HG03432 (cell line): ENCODE results near the gene MYO1G.
"Not testable (repeated sequence)": the region's sequence is repeated elsewhere in the genome, so short reads cannot be mapped to it uniquely, and the experiment has no call there.

Experiments
- ATAC-seq: cut with Tn5 transposase; IDR thresholded peaks from one replicate; pipeline ENCODE4 v1.9.1; 2021; ENCODE audit warnings: mild to moderate bottlenecking, moderate library complexity; ENCODE audit not compliant: unreplicated experiment

Gene MYO1G

GRCh38 chr7:44999245-45000092, 20.7 kb upstream of the MYO1G start:
- peak; percentile 75 for ATAC-seq

DNA sequence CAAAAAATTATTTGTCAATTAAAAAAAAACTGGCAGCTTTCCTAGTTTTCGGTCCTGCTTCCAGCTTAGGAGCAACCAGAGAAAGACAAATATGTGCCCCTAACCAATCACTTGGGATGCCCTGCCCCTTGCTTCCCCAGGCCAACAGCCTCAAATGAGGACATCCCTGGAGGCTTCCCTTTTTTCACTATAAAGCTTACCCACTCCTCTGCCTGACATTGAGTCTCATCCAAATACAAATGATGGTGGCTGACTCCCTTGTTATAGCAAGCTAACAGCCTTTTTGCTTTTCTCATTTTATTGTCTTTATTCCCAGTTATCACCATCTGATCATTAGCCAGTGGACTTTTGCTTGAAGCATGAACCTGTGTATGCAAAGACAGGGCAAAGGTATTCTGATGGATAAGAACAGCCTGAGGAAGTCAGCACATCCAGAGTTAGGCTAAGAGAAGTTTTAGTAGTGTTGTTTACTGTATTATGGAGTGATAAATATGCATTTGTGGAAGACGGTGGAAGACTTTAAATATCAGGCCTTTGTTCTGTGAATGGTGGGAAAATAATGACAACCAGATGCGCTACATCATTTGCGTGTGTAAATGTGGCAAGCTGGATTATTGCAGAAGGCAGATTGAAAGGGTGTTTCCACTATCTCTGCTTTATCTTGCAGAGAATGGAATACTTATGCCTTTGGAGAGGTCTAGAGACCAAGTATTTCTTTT, 19.5 kb upstream of the MYO1G start:
- ATAC-seq = no peak

GRCh38 chr7:44995555-44996493, 17.0 kb upstream of the MYO1G start:
- no peak for ATAC-seq

- ATAC-seq = no peak
Measured at GRCh38 chr7:44994877-44995554, 16.2 kb upstream of the MYO1G start.

GRCh38 chr7:44992004-44992795, 13.4 kb upstream of the MYO1G start:
- not testable (repeated sequence) for ATAC-seq

DNA sequence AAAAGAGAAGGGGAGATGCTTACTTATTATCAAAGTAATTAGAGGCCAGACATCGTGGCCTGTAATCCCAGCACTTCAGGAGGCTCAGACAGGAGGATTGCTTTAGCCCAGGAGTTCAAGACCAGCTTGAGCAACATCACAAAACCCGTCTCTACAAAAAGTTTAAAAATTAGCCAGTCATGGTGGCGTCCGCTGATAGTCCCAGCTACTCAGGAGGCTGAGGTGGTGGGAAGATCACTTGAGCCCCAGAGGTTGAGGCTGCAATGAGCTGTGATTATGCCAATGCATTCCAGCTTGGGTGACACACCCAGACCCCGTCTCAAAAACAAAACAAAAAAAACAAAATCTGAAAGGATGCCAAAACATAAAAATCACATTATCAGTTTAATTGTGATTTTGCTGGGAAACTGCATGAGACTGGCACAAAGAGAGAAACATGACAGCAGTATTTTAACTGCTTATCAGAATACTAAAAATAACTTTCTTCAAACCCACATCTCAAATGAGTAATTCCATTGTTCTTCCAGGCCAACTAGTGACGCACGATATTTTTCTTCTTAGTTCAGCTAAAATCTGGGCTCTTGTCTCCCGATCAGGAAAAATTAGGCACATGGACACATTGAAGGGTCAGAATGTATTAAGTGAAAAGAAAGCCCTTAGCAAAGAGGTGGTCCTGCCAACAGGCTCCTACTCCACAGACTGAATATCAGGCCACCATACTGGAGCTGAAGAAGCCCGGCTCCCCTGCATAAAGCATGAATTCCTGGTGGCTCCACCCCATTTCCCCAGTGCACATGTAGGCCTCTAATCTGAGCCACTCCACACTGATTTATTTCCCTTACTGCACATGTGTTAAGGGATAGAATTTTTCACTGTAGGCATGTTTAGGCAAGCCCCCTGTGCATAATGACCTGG, 11.6 kb upstream of the MYO1G start:
- no peak for ATAC-seq

- no peak for ATAC-seq
Measured at GRCh38 chr7:44989132-44989531, 10.3 kb upstream of the MYO1G start.

DNA sequence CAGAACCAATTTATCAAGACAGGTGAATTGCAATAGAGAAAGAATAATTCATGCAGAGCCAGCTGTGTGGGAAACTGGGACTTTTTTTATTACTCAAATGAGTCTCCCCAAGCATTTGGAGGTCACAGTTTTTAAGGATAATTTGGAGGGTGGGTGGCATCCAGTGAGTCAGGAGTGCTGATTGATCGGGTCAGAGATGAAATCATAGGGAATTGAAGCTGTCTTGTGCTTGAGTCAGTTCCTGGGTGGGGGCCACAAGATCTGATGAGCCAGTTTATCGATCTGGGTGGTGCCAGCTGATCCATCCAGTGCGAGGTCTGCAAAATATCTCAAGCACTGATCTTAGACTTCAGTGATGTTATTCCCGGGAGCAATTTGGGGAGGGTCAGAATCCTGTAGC, 9.9 kb upstream of the MYO1G start:
- no peak for ATAC-seq

- no peak for ATAC-seq
Measured at GRCh38 chr7:44987996-44988395, 9.2 kb upstream of the MYO1G start.

DNA sequence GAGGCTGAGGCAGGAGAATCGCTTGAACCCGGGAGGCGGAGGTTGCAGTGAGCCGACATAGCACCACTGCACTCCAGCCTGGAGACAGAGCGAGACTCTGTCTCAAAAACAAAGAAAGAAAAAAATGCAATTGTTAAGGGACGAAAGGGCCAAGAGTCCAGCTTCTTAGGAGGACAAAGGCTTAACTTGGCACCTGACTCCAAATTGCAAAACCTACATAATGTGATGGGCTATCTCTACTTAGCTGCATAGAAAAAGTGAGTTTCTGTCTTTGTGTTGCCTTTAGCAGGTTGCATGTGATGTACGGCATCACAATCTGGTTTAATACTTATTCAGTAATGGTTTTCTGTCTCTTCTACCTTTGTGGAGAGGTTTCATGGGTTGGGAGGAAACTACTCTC, 8.6 kb upstream of the MYO1G start:
- no peak for ATAC-seq

- peak; percentile 97 for ATAC-seq
Measured at GRCh38 chr7:44986218-44987053, 7.6 kb upstream of the MYO1G start.

DNA sequence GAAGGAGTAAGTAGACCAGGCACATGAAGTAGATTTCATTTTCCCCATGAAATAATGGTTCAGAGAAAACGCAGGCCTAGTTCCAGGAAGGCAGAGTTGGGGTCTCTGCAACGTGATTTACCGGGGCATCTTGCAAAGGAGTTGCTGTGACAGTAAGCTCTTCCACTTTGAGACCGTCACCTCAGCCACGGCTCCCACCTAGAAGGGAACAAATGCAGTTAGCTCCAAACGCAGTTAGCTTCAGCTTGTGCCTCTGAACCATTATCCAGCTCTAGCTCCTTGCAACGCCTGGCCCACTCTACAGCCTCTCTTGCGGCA, 7.0 kb upstream of the MYO1G start:
- ATAC-seq = no peak

GRCh38 chr7:44985033-44985695, 6.3 kb upstream of the MYO1G start:
- no peak for ATAC-seq

- no peak for ATAC-seq
Measured at GRCh38 chr7:44984478-44984758, 5.6 kb upstream of the MYO1G start.

DNA sequence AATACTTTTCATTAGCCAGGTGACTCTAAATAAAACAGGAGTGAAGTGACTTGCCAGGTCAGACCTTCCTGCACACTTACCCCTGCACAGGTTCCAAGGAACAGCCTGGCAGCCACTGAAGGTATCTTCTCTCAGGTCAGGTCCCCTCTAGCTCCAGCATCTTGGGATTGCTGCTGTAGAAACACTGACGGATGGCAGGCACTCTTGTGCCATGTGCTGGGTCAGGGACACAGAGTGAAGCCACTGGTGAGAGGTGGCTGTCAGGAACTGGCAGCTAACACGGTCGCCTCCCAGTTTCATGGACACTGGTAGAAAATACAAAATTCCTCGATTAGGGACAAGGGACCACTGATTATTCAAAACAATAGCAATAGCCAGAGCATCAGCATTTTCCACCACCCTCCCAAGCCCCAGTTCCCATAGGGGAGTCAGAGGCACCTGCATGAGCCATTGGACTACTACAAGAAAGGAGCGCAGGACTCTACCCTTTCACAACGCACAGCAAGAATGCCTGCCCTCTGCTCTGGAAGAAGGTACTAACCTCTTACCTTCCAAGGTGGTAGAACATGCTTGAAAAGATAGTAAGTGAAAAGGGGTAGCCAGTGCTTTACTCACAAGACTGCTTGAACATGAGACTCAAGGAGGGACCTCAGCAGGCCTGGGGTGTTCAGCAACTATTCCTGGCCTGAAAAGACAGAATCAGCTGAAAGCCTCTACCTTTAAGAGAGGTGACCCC, 5.1 kb upstream of the MYO1G start:
- no peak for ATAC-seq

DNA sequence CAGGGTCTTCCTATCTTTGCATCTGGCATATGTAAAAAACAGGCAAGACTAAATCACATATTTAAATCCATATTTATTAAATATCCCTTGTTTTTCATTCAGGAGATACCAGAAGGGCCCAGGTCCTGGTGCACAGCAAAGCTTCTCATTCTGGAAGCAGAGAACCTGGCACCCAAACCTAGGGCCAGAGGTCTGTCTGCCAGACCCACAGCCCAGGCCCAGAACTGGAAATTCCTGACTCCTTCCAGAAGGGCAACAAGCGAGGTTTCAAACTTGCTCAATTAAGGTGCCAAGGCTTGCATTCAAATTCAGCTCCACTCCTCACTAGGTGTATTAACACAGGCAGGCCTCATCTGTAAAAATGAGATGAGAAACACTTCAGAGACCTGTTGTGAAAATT, 4.2 kb upstream of the MYO1G start:
- no peak for ATAC-seq

DNA sequence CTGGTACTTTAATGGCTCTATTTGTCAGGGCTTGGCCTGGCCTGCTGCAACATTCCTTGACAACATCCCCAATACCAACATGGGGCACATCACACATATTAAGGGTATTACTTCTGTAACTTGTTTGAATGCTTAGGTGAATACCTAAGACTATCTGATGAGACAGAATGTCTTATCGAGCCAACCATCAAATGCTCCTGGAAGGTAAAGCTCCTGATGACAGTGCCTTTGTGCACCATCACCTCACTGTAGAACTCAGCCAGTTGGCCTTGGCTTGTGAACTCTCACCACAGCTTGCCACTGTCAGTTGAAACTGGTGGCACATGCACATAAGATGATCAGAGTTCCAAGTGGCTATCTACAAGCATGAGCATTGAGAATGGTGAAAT, 3.7 kb upstream of the MYO1G start:
- ATAC-seq = no peak
